ENCODE results near the gene CPNE5.

Gene CPNE5

GRCh38 chr6:36733300-36733699 lies 105.9 kb downstream of the CPNE5 start:
- Histone ChIP-seq H3K9me2 (replicated peaks; ENCODE audit: insufficient read depth, low read length) (no peaks in the 10 kb centered on the region), H4K20me1 (ENCODE audit: insufficient read depth, low read length) (no peaks in the 10 kb centered on the region), H3K4me3 (ENCODE audit: low read length) (no peak overlapping the region), H3K79me2 (ENCODE audit: low read length) (no peaks in the 10 kb centered on the region), H3K27ac (ENCODE audit: low read length) (no peak overlapping the region), H3K36me3 (replicated peaks; ENCODE audit: insufficient read depth, low read length) (no peaks in the 10 kb centered on the region), H3K9ac (ENCODE audit: low read length) (no peak overlapping the region), H2AFZ (ENCODE audit: low read length) (no peak overlapping the region), H3K4me1 (ENCODE audit: low read length) (0 out of 2 replicates have a peak, but pooled peaks cover under 1% of the 10 kb centered on the region), H3K9me3 (replicated peaks; ENCODE audit: insufficient read depth, low read length) (no peaks in the 10 kb centered on the region), H3K4me2 (ENCODE audit: low read depth, low read length) (no peak overlapping the region), H3K27me3 (replicated peaks; ENCODE audit: insufficient read depth, low read length) (no peaks in the 10 kb centered on the region), H3F3A (ENCODE audit: insufficient read depth, low read length) (no peaks in the 10 kb centered on the region)
- DNase-seq = no peak
- no peak for TF ChIP-seq EZH2 (optimal IDR thresholded peaks at IDR 0.05; ENCODE audit: low read depth, low read length)
- TF ChIP-seq CTCF (IDR thresholded peaks at IDR 0.05; ENCODE audit: low read length) = no peak
- TF ChIP-seq EZH2phosphoT487 (IDR thresholded peaks at IDR 0.05; ENCODE audit: low read length) = no peak

- no peak overlapping the region for H2AFZ ChIP-seq (ENCODE audit: low read length)
- H3K27ac ChIP-seq (ENCODE audit: low read length) = no peak overlapping the region
- H4K20me1 ChIP-seq (ENCODE audit: insufficient read depth, low read length) = no peaks in the 10 kb centered on the region
- no peak overlapping the region for H3K4me3 ChIP-seq (ENCODE audit: low read length)
- H3K9ac ChIP-seq (ENCODE audit: low read length) = no peak overlapping the region
- H3K4me2 ChIP-seq (ENCODE audit: low read depth, low read length) = no peak overlapping the region
- H3K9me3 ChIP-seq (replicated peaks; ENCODE audit: insufficient read depth, low read length) = no peaks in the 10 kb centered on the region
- no peaks in the 10 kb centered on the region for H3K27me3 ChIP-seq (replicated peaks; ENCODE audit: insufficient read depth, low read length)
- TF ChIP-seq EZH2phosphoT487 (IDR thresholded peaks at IDR 0.05; ENCODE audit: low read length) (no peak), EZH2 (optimal IDR thresholded peaks at IDR 0.05; ENCODE audit: low read depth, low read length) (no peak), CTCF (IDR thresholded peaks at IDR 0.05; ENCODE audit: low read length) (no peak)
- H3F3A ChIP-seq (ENCODE audit: insufficient read depth, low read length) = no peaks in the 10 kb centered on the region; the same call in 1 of the 2 replicates
- H3K36me3 ChIP-seq (replicated peaks; ENCODE audit: insufficient read depth, low read length) = no peaks in the 10 kb centered on the region
- DNase-seq = no peak
- peaks cover 15% of the 10 kb centered on the region for H3K4me1 ChIP-seq (ENCODE audit: low read length)
- no peaks in the 10 kb centered on the region for H3K79me2 ChIP-seq (ENCODE audit: low read length)
- no peaks in the 10 kb centered on the region for H3K9me2 ChIP-seq (replicated peaks; ENCODE audit: insufficient read depth, low read length)
Measured at GRCh38 chr6:36731622-36732310, 107.5 kb downstream of the CPNE5 start.

- Histone ChIP-seq H3K9ac (ENCODE audit: low read length) (no peak overlapping the region), H3K4me1 (ENCODE audit: low read length) (peaks cover 26% of the 10 kb centered on the region), H3F3A (ENCODE audit: insufficient read depth, low read length) (no peaks in the 10 kb centered on the region; the same call in 1 of the 2 replicates), H3K36me3 (replicated peaks; ENCODE audit: insufficient read depth, low read length) (no peaks in the 10 kb centered on the region), H3K9me2 (replicated peaks; ENCODE audit: insufficient read depth, low read length) (no peaks in the 10 kb centered on the region), H3K4me3 (ENCODE audit: low read length) (no peak overlapping the region), H2AFZ (ENCODE audit: low read length) (no peak overlapping the region), H3K27me3 (replicated peaks; ENCODE audit: insufficient read depth, low read length) (no peaks in the 10 kb centered on the region), H3K27ac (ENCODE audit: low read length) (no peak overlapping the region), H3K79me2 (ENCODE audit: low read length) (no peaks in the 10 kb centered on the region), H3K9me3 (replicated peaks; ENCODE audit: insufficient read depth, low read length) (no peaks in the 10 kb centered on the region), H4K20me1 (ENCODE audit: insufficient read depth, low read length) (no peaks in the 10 kb centered on the region), H3K4me2 (ENCODE audit: low read depth, low read length) (no peak overlapping the region)
- TF ChIP-seq EZH2 (optimal IDR thresholded peaks at IDR 0.05; ENCODE audit: low read depth, low read length) (no peak), CTCF (IDR thresholded peaks at IDR 0.05; ENCODE audit: low read length) (no peak), EZH2phosphoT487 (IDR thresholded peaks at IDR 0.05; ENCODE audit: low read length) (no peak)
- DNase-seq = no peak
Measured at GRCh38 chr6:36730424-36731380, 108.5 kb downstream of the CPNE5 start.

All from MM.1S (cell line).